ENCODE measurements around the gene DDN. TPM values are rescaled to one million over a fixed set of nuclear protein-coding genes. Genes with fewer than 3 reads are reported as not detected.
A peak's percentile ranks its signal among the peaks of the same experiment; 100 is the strongest.

Gene DDN
- total and polyA plus RNA-seq, 9 of the 15 experiments (the other 6 are each of a cell fraction or from before 2014, with no cell fraction given) = 0.03 to 3.6 (median 1.6) TPM

DNA sequence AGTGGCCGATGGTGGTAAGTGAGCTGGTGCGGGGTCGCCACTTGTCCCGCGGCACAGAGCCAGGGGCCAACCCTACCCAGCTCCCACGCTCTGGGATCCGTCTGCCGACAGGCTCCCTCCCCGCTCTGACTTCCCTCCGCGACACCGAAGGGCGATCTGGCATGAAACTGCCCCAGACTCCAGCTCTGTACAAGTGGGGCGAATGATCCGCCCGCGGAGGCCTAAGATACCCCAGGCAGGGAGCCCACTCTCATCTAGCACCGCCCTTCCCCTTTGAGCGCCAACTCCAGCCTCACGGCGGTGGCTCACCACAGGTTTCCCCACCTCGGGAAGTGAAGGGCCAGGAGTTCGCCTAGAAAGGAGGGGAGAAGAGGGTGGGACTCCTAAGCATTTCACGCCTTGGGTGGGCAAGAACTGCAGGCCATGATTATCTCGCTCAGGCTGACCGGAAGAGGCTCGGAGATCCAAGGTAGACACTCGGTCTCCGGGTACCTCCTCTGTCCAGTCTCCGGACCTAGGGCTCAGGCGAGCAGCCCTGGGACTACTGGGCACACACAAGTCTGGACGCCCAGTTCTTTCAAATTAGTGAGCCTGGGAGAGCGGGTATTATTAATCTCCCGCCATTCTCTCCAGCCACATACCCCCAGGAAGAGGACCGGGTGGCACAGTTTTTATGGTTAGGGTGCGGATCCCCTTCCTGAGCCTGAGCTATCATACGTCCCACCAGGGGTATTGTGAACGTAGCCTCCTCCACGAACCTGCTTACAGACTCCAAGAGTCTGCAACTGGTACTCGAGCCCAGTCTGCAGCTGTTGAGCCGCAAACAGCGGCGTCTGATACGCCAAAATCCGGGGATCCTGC lies 20.2 kb downstream of the DDN start:
- intact Hi-C loops (cut with micrococcal nuclease) (loop anchor here (10.0 kb wide), 1 partner anchor 366 kb away; the partner anchor contains the start of gene DNAJC22), in situ Hi-C loops (cut with MboI) (no loop called here)
- no TSS peak for BruUV-seq (replicated peaks)
- H2AFZ ChIP-seq (ENCODE audit: low read depth, low read length) = no peak overlapping the region
- ATAC-seq = no peak
- CTCF ChIA-PET (ENCODE audit: low intra/inter-chr PET ratio) = interaction anchor here (1.2 kb wide), 1 partner anchor 16 kb away, joined by 5 read pairs; no protein-coding TSS in a partner anchor
- H3K4me2 ChIP-seq (ENCODE audit: insufficient read depth, low read length) = no peak overlapping the region
- no peak overlapping the region for H3K27ac ChIP-seq (ENCODE audit: extremely low read depth, low read depth, low read length)
- H3K27me3 ChIP-seq (ENCODE audit: control insufficient read depth in 2 of 2, insufficient read depth in 2 of 2, low read length in 2 of 2) = peaks cover 44 to 51% of the 10 kb centered on the region in 2 experiments; a peak in 4 of 5 replicates
- peak overlapping the region in 1 of 2 experiments; percentile 14; a peak in 1 of 4 replicates for H3K9ac ChIP-seq (ENCODE audit: insufficient read depth in 1 of 2, low read depth in 2 of 2, low read length in 2 of 2)
- H3K79me2 ChIP-seq (ENCODE audit: control insufficient read depth, insufficient read depth, low read length) = no peaks in the 10 kb centered on the region
- H3K36me3 ChIP-seq (ENCODE audit: control insufficient read depth, insufficient read depth, low read length) = no peaks in the 10 kb centered on the region
- H3K4me1 ChIP-seq (replicated peaks in 1 of 2; ENCODE audit: control insufficient read depth in 2 of 2, insufficient read depth in 2 of 2, low read length in 2 of 2) = peaks cover 10 to 47% of the 10 kb centered on the region in 2 experiments; a peak in 4 of 5 replicates
- no peaks in the 10 kb centered on the region; the same call in none of the 2 replicates for H4K20me1 ChIP-seq (replicated peaks; ENCODE audit: control insufficient read depth, insufficient read depth, low read length)
- H3K4me3 ChIP-seq = no peak overlapping the region
- FAIRE-seq = no peak
- H3K9me1 ChIP-seq (ENCODE audit: control insufficient read depth, insufficient read depth, low read length) = peaks cover 3% of the 10 kb centered on the region
- H3K9me3 ChIP-seq (replicated peaks; ENCODE audit: control insufficient read depth, insufficient read depth, low read depth, low read length) = no peaks in the 10 kb centered on the region
- DNase-seq (ENCODE audit: extremely low read depth in 1 of 4, low spot score in 3 of 4) = no peak
- WGBS (ENCODE audit: insufficient coverage, low coverage, missing lambda C conversion rate) = 19% methylated on average over 38 of the region's 45 CpGs
- no peak for TF ChIP-seq RBM39 (optimal IDR thresholded peaks at IDR 0.05; ENCODE audit: low read depth, low read length)
- no peak for TF ChIP-seq MAX (CRISPR knock-in tag; IDR thresholded peaks at IDR 0.05)
- 0 out of 2 replicates have a peak, but pooled peaks have one; percentile 23 for TF ChIP-seq STAG1 (CRISPR knock-in tag; IDR thresholded peaks at IDR 0.05; ENCODE audit: borderline replicate concordance)
- POLR2A ChIA-PET = interaction anchor here (0.6 to 1.8 kb wide), 4 partner anchors 9 to 113 kb away, joined by 3 to 6 read pairs (median 4); no protein-coding TSS in a partner anchor

Measured in K562 (cell line).